CD4-positive, alpha-beta T cell (primary cell): Measurements from ENCODE around the gene RAB44. TPM values are rescaled to one million over a fixed set of nuclear protein-coding genes. Genes with fewer than 3 reads are reported as not detected.

Experiments
- ATAC-seq: fragments of 200-7000 bp; cut with Tn5 transposase; one replicate; pipeline ENCODE4 v1.10.0; 2022; ENCODE audit warnings: mild to moderate bottlenecking; ENCODE audit not compliant: poor library complexity
- CTCF ChIA-PET: fragments of 350-600 bp; sonication (Branson Sonifier 250); formaldehyde crosslinking; loops from one replicate; lab custom pipeline; 2021; ENCODE audit warnings: antibody characterized with exemption, inconsistent platforms; lab: Charles Lee
- POLR2A ChIA-PET: fragments of 350-600 bp; sonication (Branson Sonifier 250); formaldehyde crosslinking; loops from one replicate; lab custom pipeline; 2021; ENCODE audit warnings: antibody characterized with exemption, inconsistent platforms; lab: Charles Lee
- DNase-seq, 14 experiments: peaks; one replicate each; pipeline ENCODE4 v3.0.0-alpha.2; 2013 to 2020; ENCODE audit warnings: mixed read lengths in 2 of 14
- H3K27ac ChIP-seq, 2 donors: one replicate each; pipeline versions ENCODE4 v1.5.1 to v1.7.0; 2013; ENCODE audit warnings: low read length in 2 of 2, low read depth in 1 of 2, mild to moderate bottlenecking in 1 of 2
- H3K27me3 ChIP-seq, 2 experiments: 1 replicate in 1 of 2; 2 replicates in 1 of 2; pipeline versions ENCODE4 v1.6.1 to v1.7.0; 2013; ENCODE audit warnings: low read length in 2 of 2, control low read depth in 1 of 2, mild to moderate bottlenecking in 1 of 2, moderate library complexity in 1 of 2; ENCODE audit not compliant: insufficient read depth in 2 of 2, control insufficient read depth in 1 of 2
- H3K36me3 ChIP-seq: one replicate; pipeline ENCODE4 v1.6.1; 2013; ENCODE audit warnings: low read length, control low read depth; ENCODE audit not compliant: insufficient read depth
- H3K4me1 ChIP-seq: one replicate; pipeline ENCODE4 v1.6.1; 2013; ENCODE audit warnings: low read length, control low read depth; ENCODE audit not compliant: insufficient read depth
- H3K4me3 ChIP-seq: one replicate; pipeline ENCODE4 v1.5.1; 2013; ENCODE audit warnings: mild to moderate bottlenecking, low read length, moderate library complexity
- H3K9me3 ChIP-seq, 2 experiments: 1 replicate in 1 of 2; 2 replicates in 1 of 2; pipeline versions ENCODE4 v1.6.1 to v1.7.0; 2013; ENCODE audit warnings: low read length in 2 of 2, mild to moderate bottlenecking in 2 of 2, control low read depth in 1 of 2, moderate library complexity in 1 of 2; ENCODE audit not compliant: control insufficient read depth in 1 of 2, insufficient read depth in 1 of 2
- H3K27ac Mint-ChIP-seq: one replicate; pipeline ENCODE4 v1.8.0; 2020; ENCODE audit warnings: mixed read lengths
- H3K27me3 Mint-ChIP-seq: one replicate; pipeline ENCODE4 v1.8.0; 2021; ENCODE audit warnings: mixed read lengths
- H3K36me3 Mint-ChIP-seq: one replicate; pipeline ENCODE4 v1.8.0; 2021; ENCODE audit warnings: low read depth, mixed read lengths
- H3K4me1 Mint-ChIP-seq: one replicate; pipeline ENCODE4 v1.8.0; 2021; ENCODE audit warnings: low read depth, mixed read lengths
- H3K4me3 Mint-ChIP-seq: one replicate; pipeline ENCODE4 v1.8.0; 2020; ENCODE audit warnings: mild to moderate bottlenecking, mixed read lengths
- H3K9me3 Mint-ChIP-seq: one replicate; pipeline ENCODE4 v1.8.0; 2020; ENCODE audit warnings: mixed read lengths
- CTCF ChIP-seq: fragments of 200-600 bp; IDR thresholded peaks from one replicate; pipeline ENCODE4 v1.8.0; 2022; ENCODE audit warnings: antibody characterized with exemption, mild to moderate bottlenecking
- intact Hi-C, 2 experiments: fragments of 100-400 bp; cut with DNase I in 1 of 2; cut with micrococcal nuclease in 1 of 2; formaldehyde crosslinking; loops; one replicate each; pipeline versions ENCODE4 v1.15.1 to v1.9.0; 2023 to 2025; cut with DNase I, micrococcal nuclease
- total RNA-seq, 174 experiments: library from RNA in 2 of 174; stranded (reverse) in 2 of 174; gene quantifications; one replicate each; pipeline ENCODE4 v1.2.3 and lab custom pipeline; 2021 to 2026

RAB44 gene
- total RNA-seq, 2 experiments from 2014 or later, result 0.22 TPM

- intact Hi-C loops, result loop anchor here (2.0 to 5.0 kb wide), 2 partner anchors 79 kb away; no protein-coding TSS in a partner anchor
Observed at GRCh38 chr6:36677753-36678487, 19.7 kb upstream of the RAB44 start.

GRCh38 chr6:36678488-36679042 is 19.1 kb upstream of the RAB44 start, which contains the start of gene CDKN1A:
CDKN1A (plus strand) TSS chr6:36678714; CDS start chr6:36684102, 5,388 bp downstream.
- Histone ChIP-seq H3K4me1 (peaks cover 62% of the 10 kb centered on the region), H3K27ac (peak within 1 kb of the TSS; percentile 35 to 66), H3K4me3 (peak within 1 kb of the TSS; percentile 87), H3K27me3 (peaks cover 0 to 2% of the 10 kb centered on the region in 2 experiments), H3K36me3 (no peaks in the 10 kb centered on the region), H3K9me3 (no peaks in the 10 kb centered on the region)
- ATAC-seq, result peak; percentile 39
- intact Hi-C loops, result loop anchor here (2.0 to 5.0 kb wide), 2 partner anchors 78 to 79 kb away; no protein-coding TSS in a partner anchor
- H3K36me3 Mint-ChIP-seq, result peaks cover 5% of the 10 kb centered on the region
- H3K27ac Mint-ChIP-seq, result peak within 1 kb of the TSS; percentile 94
- DNase-seq, result peak; percentile 46 to 90 (median 63)
- no peak for TF ChIP-seq CTCF
- ChIA-PET CTCF (interaction anchor here (0.7 to 2.6 kb wide), 6 partner anchors 10 to 81 kb away, joined by 3 to 12 read pairs (median 6); no protein-coding TSS in a partner anchor), POLR2A (interaction anchor here (0.6 to 2.0 kb wide), 3 partner anchors 64 to 255 kb away, joined by 4 to 7 read pairs (median 6); no protein-coding TSS in a partner anchor)
- H3K4me1 Mint-ChIP-seq, result peaks cover 45% of the 10 kb centered on the region
- peaks cover 8% of the 10 kb centered on the region for H3K27me3 Mint-ChIP-seq
- H3K9me3 Mint-ChIP-seq, result no peaks in the 10 kb centered on the region
- peak within 1 kb of the TSS; percentile 93 for H3K4me3 Mint-ChIP-seq

More at GRCh38 chr6:36677753-36678487, 19.7 kb upstream of the RAB44 start:
- ChIA-PET POLR2A (interaction anchor here (1.8 kb wide), 1 partner anchor 255 kb away, joined by 6 read pairs; no protein-coding TSS in a partner anchor), CTCF (interaction anchor here (1.3 to 2.6 kb wide), 5 partner anchors 9 to 81 kb away, joined by 3 to 12 read pairs (median 7); no protein-coding TSS in a partner anchor)
- H3K27ac ChIP-seq, result peak overlapping the region; percentile 34 to 35
- Mint-ChIP-seq H3K4me1 (peaks cover 41% of the 10 kb centered on the region), H3K27me3 (peaks cover 8% of the 10 kb centered on the region), H3K4me3 (peak overlapping the region; percentile 73), H3K27ac (peak overlapping the region; percentile 94), H3K9me3 (no peaks in the 10 kb centered on the region), H3K36me3 (peaks cover 5% of the 10 kb centered on the region)
- peak in 2 of 14 experiments; percentile 52 to 61 for DNase-seq
- peaks cover 0 to 2% of the 10 kb centered on the region in 2 experiments for H3K27me3 ChIP-seq
- H3K4me3 ChIP-seq, result no peak overlapping the region
- no peak for ATAC-seq
- H3K9me3 ChIP-seq, result no peaks in the 10 kb centered on the region
- TF ChIP-seq CTCF, result no peak
- no peaks in the 10 kb centered on the region for H3K36me3 ChIP-seq
- peaks cover 55% of the 10 kb centered on the region for H3K4me1 ChIP-seq
